G401.6 (cell line): ENCODE results near the gene FRMD8.

Experiments
- FAIRE-seq: peaks from 2 replicates; lab custom pipeline; 2012; peaks lifted over from hg19 to GRCh38; lab: Jason Lieb, UNC

Gene FRMD8

DNA sequence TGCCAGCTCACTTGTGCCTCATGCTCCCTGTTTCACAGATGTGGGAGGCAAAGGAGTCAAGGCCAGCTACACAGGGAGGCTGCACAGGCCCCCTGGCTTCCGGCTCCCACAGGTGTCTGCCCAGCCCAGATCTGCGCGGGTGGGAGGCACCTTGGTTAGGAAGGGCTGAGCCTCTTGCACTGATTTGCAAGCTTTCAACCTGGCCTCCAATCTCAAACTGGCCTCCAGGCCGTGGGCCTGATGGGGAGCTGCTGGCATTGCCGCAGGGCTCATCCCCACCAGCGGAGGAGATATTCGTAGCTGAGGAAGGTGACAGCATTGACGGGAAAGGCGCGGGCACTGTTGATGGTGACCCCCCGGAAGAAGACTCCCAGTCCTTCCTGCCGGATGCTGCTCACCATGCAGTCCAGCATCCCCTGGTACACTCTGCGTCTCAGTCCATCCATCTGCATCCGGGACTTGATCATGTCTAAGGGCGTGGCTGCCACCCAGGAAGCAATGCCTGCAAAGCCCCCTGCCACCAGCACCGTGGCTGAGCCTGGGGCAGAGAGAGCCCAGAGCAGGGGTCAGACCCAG lies 10.2 kb upstream of the FRMD8 start:
- FAIRE-seq = no peak

DNA sequence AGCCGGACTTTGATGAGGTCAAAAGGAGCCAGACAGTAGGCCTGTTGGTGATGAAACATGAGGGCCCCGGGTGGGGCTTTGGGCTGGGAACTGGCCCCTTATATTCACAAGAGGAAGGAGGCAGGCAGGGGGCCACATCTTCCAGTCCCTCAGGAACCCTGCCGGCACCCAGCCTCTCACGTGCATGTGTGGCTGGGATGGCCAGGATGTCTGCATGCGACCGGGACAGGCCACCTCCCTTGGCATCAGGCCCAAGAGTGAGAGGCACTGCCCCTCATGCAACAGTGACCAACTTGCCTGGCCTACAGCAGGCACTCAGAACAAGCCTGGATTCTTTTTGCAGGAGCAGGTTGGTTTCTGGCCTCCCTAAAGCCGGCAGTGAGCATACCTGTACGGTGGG lies 9.4 kb upstream of the FRMD8 start:
- no peak for FAIRE-seq

DNA sequence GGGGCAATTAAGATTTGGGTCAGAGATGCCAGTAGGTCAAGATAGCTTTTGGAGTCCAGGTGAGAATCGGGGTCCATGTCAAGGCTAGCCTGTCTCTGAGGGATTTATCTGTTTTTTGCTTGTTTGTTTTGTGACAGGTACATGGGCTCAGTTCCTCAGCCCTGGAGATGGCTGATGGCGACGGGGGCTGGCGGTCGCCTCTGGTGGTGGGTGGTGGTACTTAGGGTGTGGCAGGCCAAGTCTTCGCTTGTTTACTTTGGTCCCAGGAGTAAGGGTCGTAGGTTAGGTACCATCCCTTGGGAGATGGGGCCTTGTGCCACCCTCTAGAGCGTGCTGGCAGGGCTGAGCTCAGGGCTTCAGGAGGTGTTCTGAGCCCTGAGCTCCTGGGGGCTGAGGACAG lies 8.7 kb upstream of the FRMD8 start:
- FAIRE-seq = no peak

DNA sequence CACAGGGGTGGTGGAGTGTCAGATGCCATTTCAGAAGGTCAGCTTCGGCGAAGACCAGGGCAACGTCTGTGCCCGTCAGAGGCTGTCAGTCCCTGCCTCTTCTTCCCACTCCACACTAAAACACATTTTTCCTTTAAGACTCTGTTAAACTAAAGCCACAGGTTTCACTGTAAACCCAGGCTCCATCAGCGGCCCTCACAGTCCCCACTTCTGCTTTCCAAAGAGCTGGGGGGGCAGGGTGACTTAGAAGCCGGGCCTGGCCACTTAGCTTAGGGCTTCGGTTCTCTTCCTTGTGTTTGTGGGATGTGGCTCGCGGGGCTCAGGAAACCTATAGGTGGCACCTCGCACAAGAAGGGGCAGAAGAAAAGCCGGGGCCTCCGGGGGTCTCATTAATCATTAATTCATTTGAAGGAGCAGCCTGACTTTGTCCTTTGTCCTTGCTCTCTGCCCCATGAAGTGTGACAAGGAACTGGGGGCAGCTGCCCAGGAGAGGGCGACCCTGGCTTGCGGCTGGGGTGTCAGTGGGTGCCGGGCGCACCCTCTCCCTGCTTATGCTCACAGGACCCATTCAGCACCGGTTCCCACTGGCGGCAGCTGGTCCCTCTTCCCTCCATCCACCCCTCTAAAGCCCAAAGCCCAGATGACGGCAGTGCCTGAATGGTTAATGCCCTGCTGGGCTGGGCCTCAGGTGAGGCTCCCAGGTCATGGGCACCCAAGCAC lies 8.1 kb upstream of the FRMD8 start:
- FAIRE-seq = no peak

DNA sequence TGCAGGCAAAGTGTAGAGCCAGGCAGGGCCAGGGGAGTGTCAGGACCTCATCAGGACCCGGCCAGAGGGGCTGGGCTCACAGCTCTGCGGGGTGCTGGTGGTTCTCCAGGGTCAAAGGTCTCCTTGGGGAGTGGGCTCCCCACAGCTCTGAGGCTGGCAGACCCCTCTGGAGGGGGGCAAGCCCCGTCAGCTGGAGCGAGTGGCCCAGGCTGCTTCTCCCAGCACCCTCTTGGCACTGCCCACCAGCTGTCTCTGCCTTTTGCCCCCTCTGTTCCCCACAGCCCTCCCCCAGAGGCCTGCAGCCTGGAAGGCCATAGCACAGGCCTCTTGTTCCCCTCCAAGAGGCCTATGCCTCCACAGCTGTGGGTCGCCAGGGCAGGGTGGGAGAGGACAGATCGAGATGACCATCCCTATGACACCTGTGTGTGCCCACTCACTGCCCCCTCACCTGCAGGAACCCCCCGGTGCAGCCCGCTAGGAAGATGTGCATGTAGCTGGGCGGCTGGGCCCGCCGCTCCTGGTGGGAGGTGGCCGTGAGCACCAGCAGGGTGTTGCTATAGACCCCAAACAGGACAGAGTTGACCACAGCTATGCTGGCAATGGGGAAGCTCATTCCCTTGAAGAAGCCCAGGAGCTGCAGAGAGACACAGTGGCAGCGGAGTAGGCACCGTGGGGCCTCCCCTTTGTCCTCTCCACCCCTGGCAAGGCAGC lies 7.4 kb upstream of the FRMD8 start:
- no peak for FAIRE-seq

DNA sequence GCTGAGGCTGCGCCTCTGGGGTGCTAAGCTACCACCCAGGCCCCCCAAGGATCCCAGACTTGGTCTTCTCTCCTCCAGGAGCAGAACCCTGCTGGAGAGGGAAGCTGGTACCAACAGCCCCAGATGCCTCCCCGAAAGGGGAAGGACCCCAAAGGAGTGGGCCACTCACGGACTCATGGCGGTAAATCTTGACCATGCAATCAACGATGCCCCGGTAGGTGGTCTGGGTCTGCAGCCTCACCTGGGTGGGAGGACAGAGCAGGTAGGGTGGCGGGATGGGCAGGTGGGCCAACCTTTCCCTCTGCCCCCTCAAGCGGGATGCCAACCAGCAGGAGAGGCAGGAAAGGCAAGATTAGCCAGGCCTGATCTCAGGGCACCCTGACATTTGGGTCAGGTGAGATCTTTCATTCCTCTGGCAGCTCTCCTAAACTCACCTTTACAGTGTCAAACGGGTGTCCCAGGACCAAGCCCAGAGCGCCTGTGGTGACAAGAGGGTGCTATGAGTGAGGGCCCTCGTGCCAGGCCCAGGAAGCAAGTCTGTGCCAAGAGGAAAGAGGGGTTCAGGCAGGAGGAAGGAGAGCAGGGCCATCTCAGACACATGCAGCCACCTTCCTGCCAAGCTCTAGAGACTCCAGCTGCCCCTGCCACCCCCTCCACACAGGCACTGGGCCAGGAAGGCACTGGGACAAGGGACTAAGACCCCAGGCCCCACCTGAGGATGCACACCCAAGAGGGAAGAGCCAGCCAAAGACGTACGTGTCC lies 6.6 kb upstream of the FRMD8 start:
- no peak for FAIRE-seq

DNA sequence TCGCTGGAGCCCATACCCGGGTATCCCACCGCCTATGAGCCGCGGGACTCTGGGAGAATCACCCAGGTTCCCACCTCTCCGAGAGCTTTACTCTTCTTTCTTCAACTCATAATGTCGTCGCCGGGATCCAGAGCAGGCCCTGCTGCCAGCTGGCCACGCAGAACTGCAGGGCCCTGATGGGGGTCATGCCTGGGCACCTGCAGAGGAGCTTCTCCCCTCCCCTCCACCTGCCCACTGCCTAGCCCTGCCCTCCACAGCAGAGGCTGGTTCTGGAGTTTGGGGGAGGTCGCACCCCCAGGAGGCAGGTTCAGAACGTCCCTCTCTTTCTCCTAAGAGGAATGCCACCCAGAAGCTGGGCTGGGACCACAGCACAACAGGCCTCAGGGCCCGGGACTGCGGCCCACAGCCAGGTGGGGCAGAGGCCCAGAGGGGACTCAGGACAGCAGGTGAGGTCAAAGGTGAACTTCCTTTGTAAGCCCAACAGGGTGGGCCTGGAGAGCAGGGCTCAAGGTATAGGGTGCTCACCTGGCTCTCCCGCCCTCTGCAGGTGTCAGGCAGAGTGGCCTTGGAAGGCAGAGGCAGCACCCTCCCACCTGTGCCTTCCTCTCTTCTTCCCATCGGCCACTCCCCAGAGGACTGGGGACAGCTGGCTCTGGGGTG lies 5.8 kb upstream of the FRMD8 start:
- FAIRE-seq = no peak

DNA sequence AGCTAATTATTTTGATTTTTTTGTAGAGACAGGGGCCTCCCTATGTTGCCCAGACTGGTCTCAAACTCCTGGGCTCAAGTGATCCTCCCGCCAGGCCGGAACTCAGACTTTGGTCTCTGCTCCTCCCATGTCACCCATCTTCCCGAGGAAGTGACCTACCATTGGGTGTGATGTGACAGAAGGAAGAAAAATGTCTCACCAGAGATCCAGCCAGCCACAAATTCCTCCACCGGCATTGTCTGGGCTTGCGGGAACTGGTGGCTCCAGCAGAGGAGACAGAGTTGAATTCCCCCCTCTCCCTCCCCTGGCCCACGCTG lies 4.8 kb upstream of the FRMD8 start:
- FAIRE-seq = no peak

DNA sequence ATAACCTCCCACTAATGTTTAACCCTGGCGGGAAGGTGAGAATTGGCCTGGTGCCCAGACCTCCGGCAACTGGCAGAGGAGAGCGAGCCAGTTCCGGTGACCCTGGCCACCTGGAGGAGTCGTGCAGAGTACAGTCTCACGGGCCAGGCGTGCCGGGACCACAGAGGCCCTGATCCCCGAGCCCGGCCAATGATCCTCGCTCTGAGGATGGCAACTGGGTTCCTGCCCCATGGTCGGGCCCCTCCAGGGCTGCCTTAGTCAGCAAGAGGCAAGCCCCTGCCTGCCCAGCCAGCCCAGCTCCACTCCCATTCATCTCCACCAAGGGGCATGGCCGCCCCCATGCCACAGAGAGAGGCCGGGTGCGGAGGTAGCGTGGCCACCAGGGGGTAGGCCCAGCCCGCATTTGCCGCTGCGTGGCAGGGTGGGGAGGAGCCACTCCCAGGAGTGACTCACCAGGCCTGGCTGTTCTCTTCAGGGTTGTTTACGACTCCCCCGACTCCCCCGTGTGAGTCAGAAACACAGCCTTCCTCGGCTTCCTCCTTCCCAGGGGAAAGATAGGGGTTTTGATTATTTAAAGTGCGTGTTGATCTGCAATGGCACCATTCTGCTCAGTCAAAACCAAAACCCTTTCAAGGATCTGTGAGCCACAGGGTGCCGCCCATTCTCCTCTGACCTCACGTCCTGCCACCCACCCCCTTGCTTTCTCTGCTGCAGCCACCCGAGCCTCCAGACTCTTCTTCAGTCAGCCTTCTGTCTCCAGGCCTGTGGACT lies 4.2 kb upstream of the FRMD8 start, which contains the start of gene SLC25A45:
Gene SLC25A45, minus strand, starts transcription at position 614 of the 771 bp plus-strand sequence. CDS start 695 bp downstream, outside the sequence.
- no peak for FAIRE-seq

DNA sequence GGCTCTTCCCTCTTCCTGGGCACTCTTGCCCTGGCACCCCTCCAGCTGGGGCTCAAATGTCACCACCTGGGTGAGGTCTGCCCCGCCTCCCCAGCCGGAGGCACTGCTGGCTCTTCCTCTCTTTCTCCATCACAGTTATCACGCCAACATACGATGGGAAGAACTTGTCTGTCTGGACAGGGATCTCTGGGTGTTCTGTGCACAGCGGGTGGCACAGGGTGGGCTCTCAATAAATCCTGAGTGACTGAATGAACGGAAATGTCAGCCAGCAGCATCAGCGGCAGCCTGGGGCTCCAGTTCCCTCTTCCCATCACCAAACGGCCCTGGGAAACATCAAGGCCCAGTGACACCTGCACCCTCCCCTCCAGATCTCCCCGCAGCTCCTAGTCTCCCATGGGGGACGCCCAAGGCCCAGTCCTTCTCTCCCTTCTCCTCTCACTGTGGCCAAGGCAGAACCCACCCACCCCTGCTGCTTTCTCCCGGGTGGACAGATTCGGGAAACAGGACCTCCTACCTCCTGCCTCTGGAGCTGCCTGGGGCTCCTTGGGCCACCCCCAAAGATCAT lies 3.6 kb upstream of the FRMD8 start:
- FAIRE-seq = no peak

DNA sequence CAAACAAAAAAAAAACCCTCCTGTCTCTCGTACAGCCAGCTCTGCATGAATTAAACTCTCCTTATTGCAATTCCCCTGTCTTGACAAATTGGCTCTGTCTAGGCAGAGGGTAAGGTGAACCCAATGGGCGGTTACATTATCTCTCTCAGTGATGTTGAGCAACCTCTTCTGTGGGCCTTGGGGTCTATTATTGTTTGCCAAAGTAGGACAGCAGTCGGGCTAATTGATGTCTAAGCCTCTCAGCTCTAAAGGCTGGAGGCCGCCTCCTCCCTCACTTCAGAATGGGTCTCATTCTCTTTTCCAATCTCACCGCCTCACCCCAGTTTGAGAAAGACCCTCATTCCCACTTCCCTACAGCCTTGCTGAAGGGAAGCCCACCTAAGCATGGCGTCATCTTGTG lies 2.7 kb upstream of the FRMD8 start:
- no peak for FAIRE-seq

DNA sequence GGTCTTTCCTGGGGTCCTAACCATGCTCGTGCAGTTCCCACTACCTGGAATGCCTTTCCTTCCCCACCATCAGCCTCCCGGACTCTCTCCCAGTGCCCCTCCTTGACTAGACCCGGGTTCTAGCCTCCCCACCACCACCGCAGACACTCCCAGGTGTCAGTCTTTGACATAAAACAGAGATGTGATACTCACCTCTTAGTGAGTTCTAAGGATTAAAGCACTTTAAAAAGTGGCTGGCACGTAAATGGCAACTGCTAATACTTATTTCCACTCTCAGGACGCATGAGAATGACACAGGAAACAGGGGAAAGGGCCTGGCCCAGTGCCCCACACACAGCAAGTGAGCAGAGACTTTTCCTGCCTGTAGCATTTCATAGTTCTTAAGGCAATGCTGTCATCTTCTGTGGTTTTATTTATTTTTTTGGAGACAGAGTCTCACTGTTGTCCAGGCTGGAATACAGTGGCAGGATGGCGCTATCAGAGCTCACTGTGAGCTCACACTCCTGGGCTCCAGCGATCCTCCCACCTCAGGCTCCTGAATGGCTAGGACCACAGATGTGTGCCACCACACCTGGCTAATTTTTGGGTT lies 2.0 kb upstream of the FRMD8 start:
- FAIRE-seq = no peak

DNA sequence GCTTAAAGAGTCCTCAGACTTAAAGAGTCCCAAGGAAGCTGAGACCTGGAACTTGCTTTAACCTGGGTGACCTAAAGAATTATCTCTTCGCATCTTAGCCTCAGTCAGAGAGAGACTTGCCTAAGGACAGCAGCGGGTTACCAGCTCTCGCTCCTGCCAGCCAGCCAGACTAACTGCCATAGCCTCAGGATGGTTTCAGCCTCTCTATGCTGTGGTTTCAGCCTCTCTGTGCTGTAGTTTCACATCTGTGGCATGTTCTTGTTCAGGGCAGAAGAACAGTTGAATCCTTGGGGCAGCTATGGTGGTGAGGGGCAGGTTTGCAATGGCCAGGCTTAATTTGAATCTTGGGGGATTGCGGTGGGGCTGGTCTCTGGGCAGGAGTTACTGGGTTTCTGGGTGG lies 2.3 kb downstream of the FRMD8 start:
- no peak for FAIRE-seq

DNA sequence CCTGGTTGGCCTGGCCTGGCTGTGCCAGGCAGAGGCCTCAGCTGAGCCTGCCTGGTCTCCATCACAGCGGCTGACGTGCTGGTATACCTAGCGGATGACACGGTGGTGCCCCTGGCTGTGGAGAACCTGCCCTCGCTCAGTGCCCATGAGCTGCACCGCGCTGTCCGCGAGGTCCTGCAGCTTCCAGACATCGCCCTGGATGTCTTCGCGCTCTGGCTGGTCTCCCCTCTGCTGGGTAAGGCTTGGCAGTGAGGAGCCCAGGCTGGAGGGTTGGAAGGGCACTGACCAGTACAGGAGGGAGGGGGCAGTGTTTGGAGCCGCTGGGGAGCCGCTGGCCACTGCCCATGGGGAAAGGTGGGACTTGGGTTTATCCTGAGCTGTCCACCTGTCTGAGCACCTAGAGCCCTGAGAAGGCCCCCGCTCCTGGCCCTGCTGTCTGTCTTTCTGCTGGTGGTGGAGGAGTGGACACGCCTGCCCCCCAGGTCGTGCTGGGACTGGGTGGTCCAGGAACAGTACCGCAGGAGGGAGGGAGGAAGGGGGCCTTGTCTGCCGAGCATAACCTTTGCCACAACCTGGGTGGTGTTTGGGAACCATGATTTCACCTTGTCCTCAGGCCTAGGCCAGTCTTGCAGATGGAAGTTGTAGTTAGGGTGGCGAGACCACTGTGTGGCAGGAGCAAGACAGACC lies 3.0 kb downstream of the FRMD8 start:
- no peak for FAIRE-seq

DNA sequence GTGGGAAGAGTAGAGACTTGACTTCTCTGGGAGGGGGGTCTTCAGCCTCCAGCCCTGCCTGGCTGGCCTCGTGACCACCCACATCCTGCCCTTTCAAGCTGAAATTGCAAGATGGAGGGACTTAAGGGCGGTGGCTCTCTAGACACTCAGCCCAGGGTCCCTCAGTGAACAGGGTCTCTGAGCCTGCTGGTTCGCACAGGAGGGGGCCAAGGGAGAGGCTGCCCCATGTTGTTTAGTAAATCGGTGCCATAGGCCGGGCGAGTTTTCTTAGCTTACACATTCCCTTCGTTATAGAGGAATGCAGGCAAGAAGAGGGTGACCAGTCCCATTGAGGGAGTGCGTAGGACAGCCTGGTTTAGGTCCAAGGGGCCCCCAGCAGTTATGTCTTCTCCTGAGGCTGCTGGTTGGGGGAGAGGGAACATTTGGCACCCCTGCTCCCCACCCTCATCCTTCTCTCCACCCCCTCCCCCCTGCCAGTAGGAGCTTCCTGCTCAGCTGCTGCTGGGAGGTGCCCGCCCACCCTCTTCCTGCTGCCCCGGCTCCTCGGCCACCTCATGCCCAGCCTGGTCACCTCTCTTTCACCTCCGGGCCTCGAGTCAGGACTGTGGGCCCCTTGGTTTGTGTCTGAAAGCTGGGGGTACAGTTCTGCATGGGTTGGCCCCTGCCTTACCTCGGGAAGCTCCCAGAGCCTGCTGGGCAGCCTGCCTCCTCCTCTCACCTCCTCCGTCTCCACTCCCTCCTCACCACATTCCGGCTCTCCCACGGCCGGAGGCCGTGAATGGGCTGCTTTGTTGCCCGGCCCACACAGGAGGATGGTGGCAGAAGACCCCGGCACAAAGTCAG lies 3.9 kb downstream of the FRMD8 start:
- FAIRE-seq = no peak

DNA sequence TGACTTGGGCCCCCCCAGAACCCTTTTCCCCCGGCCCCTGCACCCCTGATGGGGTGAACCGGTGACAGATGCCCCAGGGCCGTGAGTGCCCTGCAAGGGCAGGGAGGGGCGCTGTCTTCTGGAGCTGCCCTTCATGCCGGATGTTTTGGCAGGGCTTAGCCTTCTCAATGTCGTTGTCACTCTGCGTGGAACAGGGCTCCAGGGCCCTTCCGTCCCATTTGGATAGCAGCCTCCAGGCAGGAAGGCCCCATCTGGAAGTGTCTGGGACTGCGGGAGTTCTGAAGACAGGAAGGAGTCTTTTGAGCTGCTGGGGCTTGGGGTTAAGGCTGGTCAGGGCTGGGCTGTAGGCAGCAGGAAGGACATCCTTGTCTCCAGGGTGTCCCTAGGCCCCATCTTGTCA lies 4.6 kb downstream of the FRMD8 start:
- no peak for FAIRE-seq

DNA sequence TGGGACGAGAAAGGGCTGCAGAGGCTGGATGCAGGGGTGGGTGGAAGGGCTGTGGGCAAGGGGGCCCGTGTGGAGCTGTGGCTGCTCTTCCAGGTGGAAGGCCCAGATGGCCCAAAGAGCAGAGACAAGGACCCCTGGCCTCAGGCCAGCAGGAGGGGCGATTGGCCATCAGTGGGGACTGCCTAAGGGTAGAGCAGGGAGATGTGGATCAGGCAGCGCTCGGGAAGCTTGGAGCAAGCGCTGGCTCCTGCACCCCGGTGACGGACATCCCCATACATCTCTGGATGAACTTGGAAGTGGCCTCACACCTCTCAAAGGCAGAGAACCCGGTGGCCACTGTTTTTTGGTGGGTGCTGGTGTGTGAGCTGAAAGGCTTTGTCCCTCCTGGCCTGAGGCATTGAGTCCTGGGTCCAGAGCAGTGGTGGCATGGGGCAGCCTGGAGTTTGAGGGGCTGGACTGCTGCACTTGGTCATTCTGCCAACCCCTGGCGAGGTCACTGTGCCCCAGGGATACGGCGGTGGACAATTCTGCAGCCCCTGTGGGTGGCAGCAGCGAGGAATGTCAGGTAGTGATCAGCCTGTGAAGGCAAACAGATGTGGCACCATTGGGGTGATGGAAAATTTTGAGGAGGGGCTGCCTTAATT lies 5.9 kb downstream of the FRMD8 start:
- no peak for FAIRE-seq

DNA sequence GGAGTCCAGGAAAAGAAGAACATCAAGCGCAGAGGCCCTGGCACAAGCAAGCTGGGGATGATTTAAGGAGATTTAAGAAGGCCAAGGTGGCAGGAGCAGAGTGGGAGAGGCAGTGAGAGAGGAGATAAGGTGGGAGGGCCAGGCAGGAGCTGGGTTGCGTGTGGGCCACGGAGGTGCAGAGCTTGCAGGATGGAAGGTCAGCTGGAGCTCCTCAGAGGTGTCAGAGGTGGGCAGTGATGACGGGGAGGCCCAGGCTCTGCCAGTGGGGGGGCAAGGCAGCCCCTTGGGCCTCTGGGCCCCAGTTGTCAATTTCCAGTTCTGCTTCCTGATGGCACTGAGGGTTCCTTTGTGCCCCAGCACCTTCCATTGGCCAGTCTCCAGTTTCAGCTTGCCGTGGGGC lies 6.5 kb downstream of the FRMD8 start:
- no peak for FAIRE-seq

DNA sequence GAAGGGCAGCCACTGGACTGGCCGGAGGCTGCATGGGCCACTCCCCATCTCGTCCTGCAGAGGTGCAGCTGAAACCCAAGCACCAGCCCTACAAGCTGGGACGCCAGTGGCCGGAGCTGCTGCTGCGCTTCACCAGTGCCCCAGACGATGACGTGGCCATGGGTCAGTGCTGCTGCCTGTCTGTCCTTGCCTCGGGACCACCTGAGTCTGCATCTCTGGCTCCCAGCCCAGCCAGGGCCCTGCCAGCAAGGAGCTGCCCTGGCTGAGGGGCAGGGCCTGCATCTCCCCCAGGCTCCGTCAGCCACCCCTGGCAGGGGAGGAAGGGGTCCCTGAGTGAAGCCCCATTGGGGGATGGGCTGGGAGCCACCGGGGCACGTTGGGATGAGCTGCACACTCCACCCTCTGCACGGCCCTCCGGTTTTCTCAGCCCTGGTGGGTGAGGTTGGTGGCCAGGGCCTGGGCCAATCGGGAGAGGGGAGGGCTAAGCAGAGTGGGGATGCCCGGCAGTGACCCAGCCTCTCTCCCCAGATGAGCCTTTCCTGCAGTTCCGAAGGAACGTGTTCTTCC lies 7.2 kb downstream of the FRMD8 start:
- FAIRE-seq = no peak
